ENCODE measurements around the gene LRFN2. TPM values are rescaled to one million over a fixed set of nuclear protein-coding genes. Genes with fewer than 3 reads are reported as not detected.

LRFN2 gene
- total and polyA plus RNA-seq, 4 donors = 0.01 to 0.06 TPM; not detected in 2

GRCh38 chr6:40398810-40399477 lies 188.2 kb downstream of the LRFN2 start:
- DNase-seq = no peak
- no peak overlapping the region for H3K4me3 ChIP-seq

GRCh38 chr6:40398034-40398691 lies 189.0 kb downstream of the LRFN2 start:
- no peak overlapping the region for H3K9ac ChIP-seq (ENCODE audit: insufficient read depth in 1 of 2, low read length in 2 of 2)
- 78 to 87% methylated on average over 11 of the region's 11 CpGs for WGBS, 2 donors
- TF ChIP-seq CTCF (IDR thresholded peaks at IDR 0.05; ENCODE audit: control extremely low read depth, extremely low read depth) = no peak

More at GRCh38 chr6:40398810-40399477, 188.2 kb downstream of the LRFN2 start:
- H3K9ac ChIP-seq (ENCODE audit: insufficient read depth in 1 of 2, low read length in 2 of 2) = no peak overlapping the region
- no peak for TF ChIP-seq CTCF (IDR thresholded peaks at IDR 0.05; ENCODE audit: control extremely low read depth, extremely low read depth)
- H3K9me3 ChIP-seq (ENCODE audit: control insufficient read depth in 4 of 4, insufficient read depth in 3 of 4, low read length in 3 of 4) = peaks cover 0 to 4% (median 0%) of the 10 kb centered on the region in 4 donors
- no peak for ATAC-seq (ENCODE audit: insufficient read depth, low FRiP score)
- 88 to 95% methylated on average over 6 of the region's 6 CpGs for WGBS, 2 donors
- H3K27ac ChIP-seq (ENCODE audit: low read depth in 1 of 2, low read length in 1 of 2) = no peak overlapping the region
- H3K4me1 ChIP-seq (ENCODE audit: control insufficient read depth in 5 of 5, insufficient read depth in 5 of 5, low read length in 5 of 5) = peaks cover 0 to 8% (median 0%) of the 10 kb centered on the region in 5 donors
- no peaks in the 10 kb centered on the region for H3K27me3 ChIP-seq (ENCODE audit: control insufficient read depth in 3 of 3, insufficient read depth in 3 of 3, low read length in 2 of 3)
- no peaks in the 10 kb centered on the region for H3K36me3 ChIP-seq (ENCODE audit: control insufficient read depth in 4 of 4, insufficient read depth in 4 of 4, low read length in 4 of 4)

GRCh38 chr6:40397287-40398033 lies 189.7 kb downstream of the LRFN2 start:
- TF ChIP-seq CTCF (IDR thresholded peaks at IDR 0.05; ENCODE audit: control extremely low read depth, extremely low read depth) = no peak
- DNase-seq (no peak), ATAC-seq (ENCODE audit: insufficient read depth, low FRiP score) (no peak)
- Histone ChIP-seq H3K36me3 (ENCODE audit: control insufficient read depth in 4 of 4, insufficient read depth in 4 of 4, low read length in 4 of 4) (no peaks in the 10 kb centered on the region), H3K27ac (ENCODE audit: low read depth in 1 of 2, low read length in 1 of 2) (no peak overlapping the region), H3K27me3 (ENCODE audit: control insufficient read depth in 3 of 3, insufficient read depth in 3 of 3, low read length in 2 of 3) (no peaks in the 10 kb centered on the region), H3K4me1 (ENCODE audit: control insufficient read depth in 5 of 5, insufficient read depth in 5 of 5, low read length in 5 of 5) (peaks cover 0 to 8% (median 0%) of the 10 kb centered on the region in 5 donors), H3K9me3 (ENCODE audit: control insufficient read depth in 4 of 4, insufficient read depth in 3 of 4, low read length in 3 of 4) (peaks cover 0 to 4% (median 0%) of the 10 kb centered on the region in 4 donors), H3K4me3 (no peak overlapping the region), H3K9ac (ENCODE audit: insufficient read depth in 1 of 2, low read length in 2 of 2) (no peak overlapping the region)
- 85 to 94% methylated on average over 6 of the region's 6 CpGs for WGBS, 2 donors

More at GRCh38 chr6:40398034-40398691, 189.0 kb downstream of the LRFN2 start:
- Histone ChIP-seq H3K27ac (ENCODE audit: low read depth in 1 of 2, low read length in 1 of 2) (no peak overlapping the region), H3K4me3 (no peak overlapping the region), H3K27me3 (ENCODE audit: control insufficient read depth in 3 of 3, insufficient read depth in 3 of 3, low read length in 2 of 3) (no peaks in the 10 kb centered on the region), H3K4me1 (ENCODE audit: control insufficient read depth in 5 of 5, insufficient read depth in 5 of 5, low read length in 5 of 5) (peaks cover 0 to 8% (median 0%) of the 10 kb centered on the region in 5 donors), H3K36me3 (ENCODE audit: control insufficient read depth in 4 of 4, insufficient read depth in 4 of 4, low read length in 4 of 4) (no peaks in the 10 kb centered on the region), H3K9me3 (ENCODE audit: control insufficient read depth in 4 of 4, insufficient read depth in 3 of 4, low read length in 3 of 4) (peaks cover 0 to 4% (median 0%) of the 10 kb centered on the region in 4 donors)
- ATAC-seq (ENCODE audit: insufficient read depth, low FRiP score) = no peak
- no peak for DNase-seq

Data from lung (tissue), 12 donors.